Measurements from ENCODE around the gene CCSER1.

GRCh38 chr4:90799895-90800294 lies 672.7 kb downstream of the CCSER1 start:
- TF ChIP-seq, protein P1, sequence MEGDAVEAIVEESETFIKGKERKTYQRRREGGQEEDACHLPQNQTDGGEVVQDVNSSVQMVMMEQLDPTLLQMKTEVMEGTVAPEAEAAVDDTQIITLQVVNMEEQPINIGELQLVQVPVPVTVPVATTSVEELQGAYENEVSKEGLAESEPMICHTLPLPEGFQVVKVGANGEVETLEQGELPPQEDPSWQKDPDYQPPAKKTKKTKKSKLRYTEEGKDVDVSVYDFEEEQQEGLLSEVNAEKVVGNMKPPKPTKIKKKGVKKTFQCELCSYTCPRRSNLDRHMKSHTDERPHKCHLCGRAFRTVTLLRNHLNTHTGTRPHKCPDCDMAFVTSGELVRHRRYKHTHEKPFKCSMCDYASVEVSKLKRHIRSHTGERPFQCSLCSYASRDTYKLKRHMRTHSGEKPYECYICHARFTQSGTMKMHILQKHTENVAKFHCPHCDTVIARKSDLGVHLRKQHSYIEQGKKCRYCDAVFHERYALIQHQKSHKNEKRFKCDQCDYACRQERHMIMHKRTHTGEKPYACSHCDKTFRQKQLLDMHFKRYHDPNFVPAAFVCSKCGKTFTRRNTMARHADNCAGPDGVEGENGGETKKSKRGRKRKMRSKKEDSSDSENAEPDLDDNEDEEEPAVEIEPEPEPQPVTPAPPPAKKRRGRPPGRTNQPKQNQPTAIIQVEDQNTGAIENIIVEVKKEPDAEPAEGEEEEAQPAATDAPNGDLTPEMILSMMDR (IDR thresholded peaks at IDR 0.05; ENCODE audit: low read depth, low read length, missing input control): no peak
- no peak for TF ChIP-seq MAX (IDR thresholded peaks at IDR 0.05)
- TF ChIP-seq, protein P2, sequence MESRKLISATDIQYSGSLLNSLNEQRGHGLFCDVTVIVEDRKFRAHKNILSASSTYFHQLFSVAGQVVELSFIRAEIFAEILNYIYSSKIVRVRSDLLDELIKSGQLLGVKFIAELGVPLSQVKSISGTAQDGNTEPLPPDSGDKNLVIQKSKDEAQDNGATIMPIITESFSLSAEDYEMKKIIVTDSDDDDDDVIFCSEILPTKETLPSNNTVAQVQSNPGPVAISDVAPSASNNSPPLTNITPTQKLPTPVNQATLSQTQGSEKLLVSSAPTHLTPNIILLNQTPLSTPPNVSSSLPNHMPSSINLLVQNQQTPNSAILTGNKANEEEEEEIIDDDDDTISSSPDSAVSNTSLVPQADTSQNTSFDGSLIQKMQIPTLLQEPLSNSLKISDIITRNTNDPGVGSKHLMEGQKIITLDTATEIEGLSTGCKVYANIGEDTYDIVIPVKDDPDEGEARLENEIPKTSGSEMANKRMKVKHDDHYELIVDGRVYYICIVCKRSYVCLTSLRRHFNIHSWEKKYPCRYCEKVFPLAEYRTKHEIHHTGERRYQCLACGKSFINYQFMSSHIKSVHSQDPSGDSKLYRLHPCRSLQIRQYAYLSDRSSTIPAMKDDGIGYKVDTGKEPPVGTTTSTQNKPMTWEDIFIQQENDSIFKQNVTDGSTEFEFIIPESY (IDR thresholded peaks at IDR 0.05): no peak
- TF ChIP-seq, protein P3, sequence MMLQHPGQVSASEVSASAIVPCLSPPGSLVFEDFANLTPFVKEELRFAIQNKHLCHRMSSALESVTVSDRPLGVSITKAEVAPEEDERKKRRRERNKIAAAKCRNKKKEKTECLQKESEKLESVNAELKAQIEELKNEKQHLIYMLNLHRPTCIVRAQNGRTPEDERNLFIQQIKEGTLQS (IDR thresholded peaks at IDR 0.05): no peak
- no peak for TF ChIP-seq REST (IDR thresholded peaks at IDR 0.05)
- no peak for TF ChIP-seq FOXA1 (IDR thresholded peaks at IDR 0.05)
- TF ChIP-seq GABPA (IDR thresholded peaks at IDR 0.05 in 1 of 2, conservative IDR thresholded peaks at IDR 0.05 in 1 of 2): no peak
- TF ChIP-seq RXRA (IDR thresholded peaks at IDR 0.05): no peak
- no peak for TF ChIP-seq YY1 (IDR thresholded peaks at IDR 0.05)
- no peak for TF ChIP-seq RAD21 (IDR thresholded peaks at IDR 0.05)
- TF ChIP-seq SP1 (IDR thresholded peaks at IDR 0.05): no peak
- no peak for TF ChIP-seq EGR1 (IDR thresholded peaks at IDR 0.05; ENCODE audit: low read depth in 2 of 2)

Measured in liver (tissue), 3 donors.